Trophoblast cell (in vitro differentiated cells and primary cell): Measurements from ENCODE around the gene HOXA9.

Experiments
- DNase-seq, 2 donors: peaks; one replicate each; pipeline ENCODE4 v3.0.0-alpha.2; 2016
- H2AFZ ChIP-seq: 2 replicates; pipeline ENCODE4 v1.6.1; 2013; ENCODE audit warnings: low read length, moderate library complexity, mild to moderate bottlenecking; ENCODE audit not compliant: insufficient read depth, poor library complexity
- H2AK5ac ChIP-seq: 2 replicates; pipeline ENCODE4 v1.6.1; 2013; ENCODE audit warnings: mild to moderate bottlenecking, low read length
- H2BK120ac ChIP-seq: 2 replicates; pipeline ENCODE4 v1.6.1; 2013; ENCODE audit warnings: low read length, mild to moderate bottlenecking, moderate library complexity; ENCODE audit not compliant: insufficient read depth, poor library complexity
- H2BK12ac ChIP-seq: 2 replicates; pipeline ENCODE4 v1.6.1; 2013; ENCODE audit warnings: mild to moderate bottlenecking, low read length, moderate library complexity
- H2BK5ac ChIP-seq: 2 replicates; pipeline ENCODE4 v1.6.1; 2013; ENCODE audit warnings: low read length, low read depth, moderate library complexity, mild to moderate bottlenecking; ENCODE audit not compliant: poor library complexity
- H3K14ac ChIP-seq: 2 replicates; pipeline ENCODE4 v1.6.1; 2013; ENCODE audit warnings: mild to moderate bottlenecking, low read length
- H3K18ac ChIP-seq: 2 replicates; pipeline ENCODE4 v1.6.1; 2013; ENCODE audit warnings: mild to moderate bottlenecking, low read length
- H3K23ac ChIP-seq: 2 replicates; pipeline ENCODE4 v1.6.1; 2013; ENCODE audit warnings: low read length
- H3K27ac ChIP-seq: 2 replicates; pipeline ENCODE4 v1.5.1; 2013; ENCODE audit warnings: low read depth, mild to moderate bottlenecking, inconsistent platforms, low read length, moderate library complexity
- H3K27me3 ChIP-seq: 2 replicates; pipeline ENCODE4 v1.6.1; 2013; ENCODE audit warnings: inconsistent platforms, mild to moderate bottlenecking, low read length, moderate library complexity; ENCODE audit not compliant: insufficient read depth
- H3K36me3 ChIP-seq, 2 experiments: 1 replicate in 1 of 2; 2 replicates in 1 of 2; pipeline ENCODE4 v1.6.1; 2013; ENCODE audit warnings: low read length in 2 of 2, mild to moderate bottlenecking in 2 of 2, moderate library complexity in 1 of 2; ENCODE audit not compliant: insufficient read depth in 2 of 2, control insufficient read depth in 1 of 2
- H3K4ac ChIP-seq: 2 replicates; pipeline ENCODE4 v1.6.1; 2013; ENCODE audit warnings: low read depth, mild to moderate bottlenecking, low read length, moderate library complexity
- H3K4me1 ChIP-seq, 2 experiments: 1 replicate in 1 of 2; 2 replicates in 1 of 2; pipeline ENCODE4 v1.6.1; 2013; ENCODE audit warnings: low read length in 2 of 2, mild to moderate bottlenecking in 2 of 2, moderate library complexity in 1 of 2; ENCODE audit not compliant: insufficient read depth in 2 of 2, control insufficient read depth in 1 of 2
- H3K4me2 ChIP-seq: 2 replicates; pipeline ENCODE4 v1.6.1; 2013; ENCODE audit warnings: inconsistent platforms, mild to moderate bottlenecking, low read length, moderate library complexity
- H3K4me3 ChIP-seq: 2 replicates; pipeline ENCODE4 v1.5.1; 2013; ENCODE audit warnings: mild to moderate bottlenecking, low read depth, low read length, inconsistent platforms
- H3K79me1 ChIP-seq: one replicate; pipeline ENCODE4 v1.6.1; 2013; ENCODE audit warnings: low read length
- H3K79me2 ChIP-seq: 2 replicates; pipeline ENCODE4 v1.6.1; 2013; ENCODE audit warnings: low read length, mild to moderate bottlenecking; ENCODE audit not compliant: control insufficient read depth, insufficient read depth, poor library complexity
- H3K9ac ChIP-seq: 2 replicates; pipeline ENCODE4 v1.6.1; 2013; ENCODE audit warnings: mild to moderate bottlenecking, low read length
- H3K9me3 ChIP-seq: 2 replicates; pipeline ENCODE4 v1.6.1; 2013; ENCODE audit warnings: low read depth, mild to moderate bottlenecking, control low read depth, inconsistent platforms, low read length; ENCODE audit not compliant: insufficient read depth
- H4K12ac ChIP-seq: 2 replicates; pipeline ENCODE4 v1.6.1; 2013; ENCODE audit warnings: low read depth, mild to moderate bottlenecking, low read length, moderate library complexity
- H4K8ac ChIP-seq: 2 replicates; pipeline ENCODE4 v1.6.1; 2013; ENCODE audit warnings: low read depth, mild to moderate bottlenecking, low read length, moderate library complexity
- H4K91ac ChIP-seq: one replicate; pipeline ENCODE4 v1.6.1; 2013; ENCODE audit warnings: low read depth, mild to moderate bottlenecking, low read length, moderate library complexity
- WGBS: extraction: QIAGEN DNeasy Blood & Tissue Kit; methylation state at CpG from one replicate; pipeline ENCODE4 v1.1.7; 2013; ENCODE audit warnings: missing lambda C conversion rate; ENCODE audit not compliant: insufficient read length, insufficient coverage; ENCODE audit errors: extremely low coverage; 5-methylcytosine and 5-hydroxymethylcytosine counted together

HOXA9 gene

DNA sequence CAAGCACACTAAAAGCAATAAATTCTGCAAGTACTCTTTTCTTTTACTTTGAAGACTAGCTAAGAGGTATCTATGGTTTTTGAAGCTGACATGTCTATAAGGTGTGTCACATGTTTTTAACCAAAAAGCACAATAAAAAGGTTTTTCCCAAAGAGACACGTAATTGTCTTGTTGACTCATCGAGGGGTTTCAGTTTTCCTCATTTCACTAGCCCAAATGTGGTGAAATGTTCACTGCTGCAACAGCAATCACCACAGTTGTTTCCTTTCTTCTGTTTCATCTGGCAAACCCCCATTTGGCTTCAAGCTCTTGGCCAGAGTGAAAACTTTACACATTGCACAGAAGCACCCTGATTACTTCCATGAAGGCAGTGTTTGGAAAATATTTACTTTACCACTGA, 30.9 kb downstream of the HOXA9 start:
- Histone ChIP-seq H3K4ac (no peak overlapping the region), H4K8ac (no peak overlapping the region), H3K36me3 (no peaks in the 10 kb centered on the region), H3K14ac (no peak overlapping the region), H2AK5ac (no peak overlapping the region), H3K79me2 (no peaks in the 10 kb centered on the region), H3K79me1 (no peaks in the 10 kb centered on the region), H3K9me3 (peaks cover 11% of the 10 kb centered on the region), H3K9ac (no peak overlapping the region), H2BK5ac (no peak overlapping the region), H2AFZ (no peak overlapping the region), H4K91ac (no peak overlapping the region), H3K4me3 (no peak overlapping the region), H3K27me3 (peaks cover 71% of the 10 kb centered on the region), H3K27ac (no peak overlapping the region), H3K4me2 (no peak overlapping the region), H3K4me1 (peaks cover 8 to 10% of the 10 kb centered on the region in 2 experiments), H3K23ac (no peak overlapping the region), H2BK120ac (no peak overlapping the region), H4K12ac (no peak overlapping the region), H3K18ac (no peak overlapping the region), H2BK12ac (no peak overlapping the region)
- no CpG with 5 or more reads among the region's 2 CpGs for WGBS
- peak in 1 of 2 donors; percentile 19 for DNase-seq

DNA sequence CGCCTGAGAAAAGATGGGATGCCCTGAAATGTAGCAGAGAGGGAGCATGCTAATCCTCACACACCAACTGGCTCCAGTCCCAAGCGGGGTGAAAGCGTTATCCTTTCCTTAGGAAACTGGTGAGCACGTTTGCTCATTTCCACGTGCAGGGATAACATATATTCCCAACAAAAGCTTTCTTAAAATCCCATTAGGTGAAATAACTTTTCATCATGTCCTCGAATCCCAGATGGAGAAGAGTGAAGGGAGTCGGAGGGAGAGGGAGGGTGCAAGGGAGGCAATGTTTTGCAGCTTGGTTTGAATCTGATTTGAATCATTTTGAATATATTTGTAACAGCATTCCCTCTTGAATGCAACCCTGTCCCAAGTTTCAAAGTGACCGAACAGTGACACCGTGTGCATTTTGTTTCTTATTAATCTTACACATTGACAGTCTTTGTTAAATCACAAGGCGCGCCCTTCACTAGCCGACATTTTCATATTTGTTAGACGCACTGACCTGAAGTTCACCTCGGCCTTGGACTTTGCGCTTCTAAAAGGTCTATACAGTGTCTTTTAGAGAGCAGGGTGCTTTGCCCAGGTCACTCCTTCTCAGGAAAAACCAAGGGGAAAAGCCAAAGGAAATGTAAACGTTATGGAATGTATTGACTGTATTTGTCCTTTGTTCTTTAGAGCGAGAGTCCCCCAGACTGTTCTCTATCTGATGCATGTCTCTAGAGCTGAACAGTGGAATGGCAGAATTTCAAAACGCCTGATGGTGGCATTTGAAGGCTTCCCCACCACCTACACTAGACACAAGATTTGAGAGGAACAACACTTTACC, 31.7 kb downstream of the HOXA9 start:
- DNase-seq = no peak

DNA sequence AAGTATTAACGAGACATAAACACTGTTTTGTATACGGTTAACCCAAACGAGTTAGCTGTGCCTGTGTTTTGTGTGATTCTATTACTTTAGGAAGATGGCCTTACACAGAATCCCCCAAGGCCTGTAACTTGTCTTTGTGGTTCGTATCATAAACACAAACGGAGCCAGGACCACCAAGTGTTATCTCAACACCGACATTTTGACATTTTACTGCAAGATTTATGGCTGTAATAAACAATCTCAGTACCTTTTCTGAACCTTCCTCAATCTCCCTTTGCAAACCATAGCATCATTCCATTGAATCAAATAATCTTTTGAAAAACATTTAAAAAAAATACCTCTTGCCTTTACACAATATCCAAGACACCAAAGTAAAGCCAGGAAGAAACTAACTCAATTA, 32.4 kb downstream of the HOXA9 start:
- Histone ChIP-seq H3K4ac (no peak overlapping the region), H2AFZ (no peak overlapping the region), H2AK5ac (no peak overlapping the region), H3K79me2 (no peaks in the 10 kb centered on the region), H4K91ac (no peak overlapping the region), H3K4me3 (no peak overlapping the region), H3K4me2 (no peak overlapping the region), H3K79me1 (no peaks in the 10 kb centered on the region), H2BK12ac (no peak overlapping the region), H3K14ac (no peak overlapping the region), H3K27ac (no peak overlapping the region), H3K4me1 (peaks cover 8 to 10% of the 10 kb centered on the region in 2 experiments), H3K18ac (no peak overlapping the region), H3K9ac (no peak overlapping the region), H4K12ac (no peak overlapping the region), H2BK120ac (no peak overlapping the region), H3K9me3 (peaks cover 14% of the 10 kb centered on the region), H3K27me3 (peaks cover 72% of the 10 kb centered on the region), H3K36me3 (no peaks in the 10 kb centered on the region), H2BK5ac (no peak overlapping the region), H4K8ac (no peak overlapping the region), H3K23ac (no peak overlapping the region)
- no CpG with 5 or more reads among the region's 6 CpGs for WGBS
- DNase-seq = no peak

More for the DNA sequence above, 31.7 kb downstream of the HOXA9 start:
- Histone ChIP-seq H3K36me3 (no peaks in the 10 kb centered on the region), H3K14ac (no peak overlapping the region), H3K18ac (no peak overlapping the region), H2BK120ac (no peak overlapping the region), H3K4me1 (peaks cover 8 to 10% of the 10 kb centered on the region in 2 experiments), H3K9ac (no peak overlapping the region), H2BK12ac (no peak overlapping the region), H2AK5ac (no peak overlapping the region), H3K27me3 (peaks cover 71% of the 10 kb centered on the region), H3K23ac (no peak overlapping the region), H3K9me3 (peaks cover 14% of the 10 kb centered on the region), H3K27ac (no peak overlapping the region), H2BK5ac (no peak overlapping the region), H3K79me2 (no peaks in the 10 kb centered on the region), H4K12ac (no peak overlapping the region), H3K4ac (no peak overlapping the region), H4K8ac (no peak overlapping the region), H4K91ac (no peak overlapping the region), H3K4me3 (no peak overlapping the region), H2AFZ (no peak overlapping the region), H3K4me2 (no peak overlapping the region), H3K79me1 (no peaks in the 10 kb centered on the region)
- WGBS = no CpG with 5 or more reads among the region's 18 CpGs

DNA sequence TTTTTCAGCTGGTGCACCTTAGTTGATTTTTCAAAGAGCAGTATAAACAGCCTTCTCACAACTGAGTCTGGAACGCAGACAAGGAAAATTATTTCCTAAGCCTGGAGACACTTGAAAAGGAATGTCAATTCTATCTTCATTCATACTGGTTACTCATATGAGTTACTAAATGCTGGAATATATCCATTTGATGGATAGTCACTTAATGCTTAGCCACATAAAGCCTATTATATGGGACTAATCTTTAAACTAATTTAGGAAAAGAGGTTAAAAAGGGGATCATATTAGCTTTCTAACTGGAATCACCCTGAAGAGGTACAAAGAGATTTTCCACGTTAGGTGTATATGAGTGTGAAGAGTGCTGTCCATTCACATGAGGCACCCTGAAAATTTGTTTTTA, 33.1 kb downstream of the HOXA9 start:
- H4K12ac ChIP-seq = no peak overlapping the region
- no peak overlapping the region for H2BK12ac ChIP-seq
- no peak overlapping the region for H3K4me3 ChIP-seq
- no peak overlapping the region for H3K14ac ChIP-seq
- no peak overlapping the region for H3K4ac ChIP-seq
- no peak overlapping the region for H2BK120ac ChIP-seq
- H3K27ac ChIP-seq = no peak overlapping the region
- no peak overlapping the region for H2AK5ac ChIP-seq
- H3K4me2 ChIP-seq = no peak overlapping the region
- no CpG with 5 or more reads among the region's 2 CpGs for WGBS
- no peaks in the 10 kb centered on the region for H3K79me1 ChIP-seq
- no peak for DNase-seq
- no peaks in the 10 kb centered on the region for H3K79me2 ChIP-seq
- H3K4me1 ChIP-seq = peaks cover 8 to 10% of the 10 kb centered on the region in 2 experiments
- H2AFZ ChIP-seq = no peak overlapping the region
- H2BK5ac ChIP-seq = no peak overlapping the region
- H3K36me3 ChIP-seq = no peaks in the 10 kb centered on the region
- H3K18ac ChIP-seq = no peak overlapping the region
- no peak overlapping the region for H3K23ac ChIP-seq
- H3K27me3 ChIP-seq = peaks cover 71% of the 10 kb centered on the region
- peaks cover 14% of the 10 kb centered on the region for H3K9me3 ChIP-seq
- no peak overlapping the region for H4K91ac ChIP-seq
- no peak overlapping the region for H4K8ac ChIP-seq
- no peak overlapping the region for H3K9ac ChIP-seq
